ENCODE data around the gene CPNE2.
A peak's percentile ranks its signal among the peaks of the same experiment; 100 is the strongest.
"Not testable (repeated sequence)": the region's sequence is repeated elsewhere in the genome, so short reads cannot be mapped to it uniquely, and the experiment has no call there.

The CPNE2 gene

GRCh38 chr16:57107321-57107922 is 15.0 kb downstream of the CPNE2 start:
- WGBS, 2 donors (ENCODE audit: extremely low coverage in 2 of 2, insufficient read length in 2 of 2, insufficient replicate concordance in 1 of 2), result no CpG with 5 or more reads among the region's 9 CpGs

GRCh38 chr16:57108432-57108831 is 16.0 kb downstream of the CPNE2 start:
- Histone ChIP-seq H3K9me3 (replicated peaks in 1 of 2; ENCODE audit: control insufficient read depth in 2 of 2, insufficient read depth in 1 of 2, low read depth in 1 of 2, low read length in 2 of 2) (no peaks in the 10 kb centered on the region), H3K18ac (ENCODE audit: low read length) (no peak overlapping the region), H2BK15ac (ENCODE audit: low read length) (no peak overlapping the region), H2BK5ac (ENCODE audit: low read length) (no peak overlapping the region), H3K27me3 (ENCODE audit: control insufficient read depth in 3 of 3, insufficient read depth in 3 of 3, low read depth in 1 of 3, low read length in 3 of 3) (no peaks in the 10 kb centered on the region), H3K36me3 (replicated peaks in 1 of 2; ENCODE audit: control insufficient read depth in 2 of 2, insufficient read depth in 2 of 2, low read length in 2 of 2) (peaks cover 0 to 8% of the 10 kb centered on the region in 2 donors), H3K14ac (ENCODE audit: low read length) (no peak overlapping the region), H4K8ac (ENCODE audit: low read depth, low read length) (no peak overlapping the region), H2AK5ac (ENCODE audit: low read depth, low read length) (no peak overlapping the region), H2BK120ac (ENCODE audit: low read depth, low read length) (no peak overlapping the region), H3K4me2 (ENCODE audit: insufficient read depth, low read length, poor library complexity, severe bottlenecking) (no peak overlapping the region), H3K4ac (ENCODE audit: low read length) (no peak overlapping the region), H3K4me3 (ENCODE audit: low read length in 2 of 2) (no peak overlapping the region), H3K4me1 (ENCODE audit: control insufficient read depth in 2 of 2, insufficient read depth in 1 of 2, low read depth in 1 of 2, low read length in 2 of 2) (peaks cover 2 to 9% of the 10 kb centered on the region in 2 donors), H3K27ac (replicated peaks; ENCODE audit: low read length) (no peak overlapping the region), H3K23ac (ENCODE audit: low read depth, low read length, poor library complexity) (no peak overlapping the region), H3K79me1 (ENCODE audit: low read depth, low read length) (no peaks in the 10 kb centered on the region), H2AFZ (ENCODE audit: low read length) (no peak overlapping the region), H4K91ac (ENCODE audit: low read depth, low read length, poor library complexity) (no peak overlapping the region), H3K9ac (ENCODE audit: low read depth, low read length, poor library complexity) (no peak overlapping the region), H2BK12ac (ENCODE audit: low read length) (no peak overlapping the region)
- no CpG with 5 or more reads among the region's 1 CpG for WGBS, 2 donors (ENCODE audit: extremely low coverage in 2 of 2, insufficient read length in 2 of 2, insufficient replicate concordance in 1 of 2)
- no peak for DNase-seq (ENCODE audit: low spot score)

More at GRCh38 chr16:57107321-57107922, 15.0 kb downstream of the CPNE2 start:
- Histone ChIP-seq H2BK120ac (ENCODE audit: low read depth, low read length) (no peak overlapping the region), H4K91ac (ENCODE audit: low read depth, low read length, poor library complexity) (no peak overlapping the region), H3K27me3 (ENCODE audit: control insufficient read depth in 3 of 3, insufficient read depth in 3 of 3, low read depth in 1 of 3, low read length in 3 of 3) (no peaks in the 10 kb centered on the region), H3K9me3 (replicated peaks in 1 of 2; ENCODE audit: control insufficient read depth in 2 of 2, insufficient read depth in 1 of 2, low read depth in 1 of 2, low read length in 2 of 2) (no peaks in the 10 kb centered on the region), H2AK5ac (ENCODE audit: low read depth, low read length) (peak overlapping the region; percentile 53), H3K9ac (ENCODE audit: low read depth, low read length, poor library complexity) (peak overlapping the region; percentile 83), H3K4me3 (ENCODE audit: low read length in 2 of 2) (no peak overlapping the region), H4K8ac (ENCODE audit: low read depth, low read length) (no peak overlapping the region), H3K4ac (ENCODE audit: low read length) (no peak overlapping the region), H2BK15ac (ENCODE audit: low read length) (peak overlapping the region; percentile 45), H2BK12ac (ENCODE audit: low read length) (peak overlapping the region; percentile 6), H3K36me3 (replicated peaks in 1 of 2; ENCODE audit: control insufficient read depth in 2 of 2, insufficient read depth in 2 of 2, low read length in 2 of 2) (no peaks in the 10 kb centered on the region), H3K18ac (ENCODE audit: low read length) (peak overlapping the region; percentile 11), H3K14ac (ENCODE audit: low read length) (peak overlapping the region; percentile 63), H2BK5ac (ENCODE audit: low read length) (no peak overlapping the region), H3K4me1 (ENCODE audit: control insufficient read depth in 2 of 2, insufficient read depth in 1 of 2, low read depth in 1 of 2, low read length in 2 of 2) (peaks cover 5 to 12% of the 10 kb centered on the region in 2 donors), H3K4me2 (ENCODE audit: insufficient read depth, low read length, poor library complexity, severe bottlenecking) (no peak overlapping the region), H3K79me1 (ENCODE audit: low read depth, low read length) (no peaks in the 10 kb centered on the region), H3K27ac (replicated peaks; ENCODE audit: low read length) (no peak overlapping the region), H2AFZ (ENCODE audit: low read length) (no peak overlapping the region), H3K23ac (ENCODE audit: low read depth, low read length, poor library complexity) (no peak overlapping the region)
- DNase-seq (ENCODE audit: low spot score), result no peak

GRCh38 chr16:57109259-57110105 is 17.1 kb downstream of the CPNE2 start:
- H2BK15ac ChIP-seq (ENCODE audit: low read length); H3K27ac ChIP-seq (replicated peaks; ENCODE audit: low read length); H2AFZ ChIP-seq (ENCODE audit: low read length); H3K14ac ChIP-seq (ENCODE audit: low read length); H2BK12ac ChIP-seq (ENCODE audit: low read length); H3K4me2 ChIP-seq (ENCODE audit: insufficient read depth, low read length, poor library complexity, severe bottlenecking); H2BK5ac ChIP-seq (ENCODE audit: low read length); H4K8ac ChIP-seq (ENCODE audit: low read depth, low read length); H2BK120ac ChIP-seq (ENCODE audit: low read depth, low read length); H3K9ac ChIP-seq (ENCODE audit: low read depth, low read length, poor library complexity); H3K27me3 ChIP-seq (ENCODE audit: control insufficient read depth in 3 of 3, insufficient read depth in 3 of 3, low read depth in 1 of 3, low read length in 3 of 3); H3K18ac ChIP-seq (ENCODE audit: low read length); H2AK5ac ChIP-seq (ENCODE audit: low read depth, low read length); H3K23ac ChIP-seq (ENCODE audit: low read depth, low read length, poor library complexity); H3K79me1 ChIP-seq (ENCODE audit: low read depth, low read length); H3K4ac ChIP-seq (ENCODE audit: low read length); DNase-seq (ENCODE audit: low spot score); H4K91ac ChIP-seq (ENCODE audit: low read depth, low read length, poor library complexity); H3K9me3 ChIP-seq (replicated peaks in 1 of 2; ENCODE audit: control insufficient read depth in 2 of 2, insufficient read depth in 1 of 2, low read depth in 1 of 2, low read length in 2 of 2); H3K4me3 ChIP-seq (ENCODE audit: low read length in 2 of 2): not testable (repeated sequence)
- Histone ChIP-seq H3K36me3 (replicated peaks in 1 of 2; ENCODE audit: control insufficient read depth in 2 of 2, insufficient read depth in 2 of 2, low read length in 2 of 2) (peaks cover 0 to 18% of the 10 kb centered on the region in 2 donors), H3K4me1 (ENCODE audit: control insufficient read depth in 2 of 2, insufficient read depth in 1 of 2, low read depth in 1 of 2, low read length in 2 of 2) (peaks cover 10 to 12% of the 10 kb centered on the region in 2 donors)
- WGBS, 2 donors (ENCODE audit: extremely low coverage in 2 of 2, insufficient read length in 2 of 2, insufficient replicate concordance in 1 of 2), result no CpG with 5 or more reads among the region's 10 CpGs

GRCh38 chr16:57110937-57111336 is 18.6 kb downstream of the CPNE2 start:
- H2AK5ac ChIP-seq (ENCODE audit: low read depth, low read length), result no peak overlapping the region
- H3K79me1 ChIP-seq (ENCODE audit: low read depth, low read length), result no peaks in the 10 kb centered on the region
- peaks cover 18 to 23% of the 10 kb centered on the region in 2 donors for H3K4me1 ChIP-seq (ENCODE audit: control insufficient read depth in 2 of 2, insufficient read depth in 1 of 2, low read depth in 1 of 2, low read length in 2 of 2)
- no peak for DNase-seq (ENCODE audit: low spot score)
- no peak overlapping the region for H4K8ac ChIP-seq (ENCODE audit: low read depth, low read length)
- no peak overlapping the region for H3K18ac ChIP-seq (ENCODE audit: low read length)
- no peak overlapping the region for H3K9ac ChIP-seq (ENCODE audit: low read depth, low read length, poor library complexity)
- no peak overlapping the region for H3K4me2 ChIP-seq (ENCODE audit: insufficient read depth, low read length, poor library complexity, severe bottlenecking)
- H3K4me3 ChIP-seq (ENCODE audit: low read length in 2 of 2), result no peak overlapping the region
- H3K14ac ChIP-seq (ENCODE audit: low read length), result no peak overlapping the region
- H2BK12ac ChIP-seq (ENCODE audit: low read length), result no peak overlapping the region
- no peak overlapping the region for H3K4ac ChIP-seq (ENCODE audit: low read length)
- H3K27ac ChIP-seq (replicated peaks; ENCODE audit: low read length), result no peak overlapping the region
- H3K36me3 ChIP-seq (replicated peaks in 1 of 2; ENCODE audit: control insufficient read depth in 2 of 2, insufficient read depth in 2 of 2, low read length in 2 of 2), result peaks cover 0 to 20% of the 10 kb centered on the region in 2 donors
- H4K91ac ChIP-seq (ENCODE audit: low read depth, low read length, poor library complexity), result no peak overlapping the region
- H3K23ac ChIP-seq (ENCODE audit: low read depth, low read length, poor library complexity), result peak overlapping the region; percentile 28
- no peaks in the 10 kb centered on the region for H3K27me3 ChIP-seq (ENCODE audit: control insufficient read depth in 3 of 3, insufficient read depth in 3 of 3, low read depth in 1 of 3, low read length in 3 of 3)
- H2BK120ac ChIP-seq (ENCODE audit: low read depth, low read length), result no peak overlapping the region
- no peak overlapping the region for H2BK5ac ChIP-seq (ENCODE audit: low read length)
- no peaks in the 10 kb centered on the region for H3K9me3 ChIP-seq (replicated peaks in 1 of 2; ENCODE audit: control insufficient read depth in 2 of 2, insufficient read depth in 1 of 2, low read depth in 1 of 2, low read length in 2 of 2)
- no CpG with 5 or more reads among the region's 4 CpGs for WGBS, 2 donors (ENCODE audit: extremely low coverage in 2 of 2, insufficient read length in 2 of 2, insufficient replicate concordance in 1 of 2)
- H2AFZ ChIP-seq (ENCODE audit: low read length), result no peak overlapping the region
- no peak overlapping the region for H2BK15ac ChIP-seq (ENCODE audit: low read length)

Data from neuronal stem cell (in vitro differentiated cells).